Activated CD8-positive, alpha-beta T cell treated with anti-CD3 and anti-CD28 coated beads, Interleukin-2, amount 10 ng/mL, durations not matched to agents 7 days and 5 days (primary cell): ENCODE results near the gene SEPTIN5. TPM values are rescaled to one million over a fixed set of nuclear protein-coding genes. Genes with fewer than 3 reads are reported as not detected.
"Not testable (repeated sequence)": the region's sequence is repeated elsewhere in the genome, so short reads cannot be mapped to it uniquely, and the experiment has no call there.

Experiments used
- ATAC-seq: fragments of 150-1000 bp; cut with Tn5 transposase; one replicate; pipeline ENCODE4 v1.10.0; 2021; ENCODE audit warnings: moderate library complexity
- CTCF ChIA-PET: fragments of 350-600 bp; sonication (Branson Sonifier 250); formaldehyde crosslinking; loops from one replicate; lab custom pipeline; 2021; ENCODE audit warnings: antibody characterized with exemption; lab: Charles Lee
- POLR2A ChIA-PET: fragments of 350-600 bp; sonication (Branson Sonifier 250); formaldehyde crosslinking; loops from one replicate; lab custom pipeline; 2021; ENCODE audit warnings: antibody characterized with exemption; lab: Charles Lee
- DNase-seq: peaks from one replicate; pipeline ENCODE4 v3.0.0-alpha.2; 2020
- H3K27ac Mint-ChIP-seq: one replicate; pipeline ENCODE4 v1.8.0; 2021; ENCODE audit warnings: mild to moderate bottlenecking, mixed read lengths
- H3K27me3 Mint-ChIP-seq: one replicate; pipeline ENCODE4 v1.8.0; 2021; ENCODE audit warnings: low read depth, mixed read lengths
- H3K36me3 Mint-ChIP-seq: one replicate; pipeline ENCODE4 v1.8.0; 2021; ENCODE audit warnings: low read depth, mixed read lengths
- H3K4me1 Mint-ChIP-seq: one replicate; pipeline ENCODE4 v1.8.0; 2021; ENCODE audit warnings: low read depth, mixed read lengths
- H3K4me3 Mint-ChIP-seq: one replicate; pipeline ENCODE4 v1.8.0; 2021; ENCODE audit warnings: mild to moderate bottlenecking, mixed read lengths
- H3K9me3 Mint-ChIP-seq: one replicate; pipeline ENCODE4 v1.8.0; 2022; ENCODE audit warnings: mixed read lengths; ENCODE audit not compliant: insufficient read depth
- total RNA-seq, 2 experiments: library from RNA; stranded (reverse); gene quantifications; one replicate each; pipeline ENCODE4 v1.2.3, GENCODE V29; 2021

The SEPTIN5 gene
- total RNA-seq, 2 experiments from 2014 or later, result 0.53 TPM; not detected in 1

DNA sequence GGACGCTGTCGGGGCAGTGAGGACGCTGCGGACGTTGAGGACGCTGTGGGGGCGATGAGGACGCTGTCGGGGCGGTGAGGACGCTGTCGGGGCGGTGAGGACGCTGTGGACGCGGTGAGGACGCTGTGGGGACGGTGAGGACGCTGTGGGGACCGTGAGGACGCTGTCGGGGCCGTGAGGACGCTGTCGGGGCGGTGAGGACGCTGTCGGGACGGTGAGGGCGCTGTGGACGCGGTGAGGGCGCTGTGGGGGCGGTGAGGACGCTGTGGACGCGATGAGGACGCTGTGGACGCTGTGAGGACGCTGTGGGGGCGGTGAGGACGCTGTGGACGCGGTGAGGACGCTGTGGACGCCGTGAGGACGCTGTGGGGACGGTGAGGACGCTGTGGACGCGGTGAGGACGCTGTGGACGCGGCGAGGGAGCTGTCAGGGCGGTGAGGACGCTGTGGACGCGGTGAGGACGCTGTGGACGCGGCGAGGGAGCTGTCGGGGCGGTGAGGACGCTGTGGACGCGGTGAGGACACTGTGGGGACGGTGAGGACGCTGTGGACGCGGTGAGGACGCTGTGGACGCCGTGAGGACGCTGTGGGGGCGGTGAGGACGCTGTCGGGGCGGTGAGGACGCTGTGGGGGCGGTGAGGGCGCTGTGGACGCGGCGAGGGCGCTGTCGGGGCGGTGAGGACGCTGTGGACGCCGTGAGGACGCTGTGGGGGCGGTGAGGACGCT is 11.9 kb downstream of the SEPTIN5 start:
- POLR2A ChIA-PET, result not testable (repeated sequence)

DNA sequence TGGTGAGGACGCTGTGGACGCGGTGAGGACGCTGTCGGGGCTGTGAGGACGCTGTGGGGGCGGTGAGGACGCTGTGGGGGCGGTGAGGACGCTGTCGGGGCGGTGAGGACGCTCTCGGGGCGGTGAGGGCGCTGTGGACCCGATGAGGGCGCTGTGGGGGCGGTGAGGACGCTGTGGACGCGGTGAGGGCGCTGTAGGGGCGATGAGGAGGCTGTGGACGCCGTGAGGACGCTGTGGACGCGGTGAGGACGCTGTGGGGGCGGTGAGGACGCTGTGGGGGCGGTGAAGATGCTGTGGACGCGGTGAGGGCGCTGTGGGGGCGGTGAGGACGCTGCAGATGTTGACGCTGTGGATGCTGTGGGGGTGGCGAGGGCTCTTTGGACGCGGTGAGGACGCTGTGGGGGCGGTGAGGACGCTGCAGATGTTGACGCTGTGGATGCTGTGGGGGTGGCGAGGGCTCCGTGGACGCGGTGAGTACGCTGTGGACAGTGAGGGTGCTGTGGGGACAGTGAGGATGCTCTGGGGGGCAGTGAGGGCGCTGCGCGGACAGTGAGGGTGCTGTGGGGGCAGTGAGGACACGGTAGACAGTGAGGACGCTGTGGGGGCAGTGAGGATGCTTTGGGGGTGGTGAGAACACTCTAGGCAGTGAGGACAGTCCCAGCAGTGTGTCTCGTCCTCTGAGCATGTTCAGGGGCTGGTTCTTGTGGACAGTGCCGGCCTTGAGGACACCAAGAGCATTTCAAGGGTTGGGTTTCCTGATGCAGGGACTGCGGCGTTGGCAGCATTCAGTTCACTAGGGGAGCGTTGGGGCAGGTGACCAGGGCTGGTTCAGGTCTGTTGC is 13.2 kb downstream of the SEPTIN5 start:
- ChIA-PET POLR2A (no interaction called here), CTCF (no interaction called here)
- Mint-ChIP-seq H3K4me1 (peaks cover 8% of the 10 kb centered on the region), H3K4me3 (no peak overlapping the region), H3K9me3 (no peaks in the 10 kb centered on the region), H3K36me3 (no peaks in the 10 kb centered on the region), H3K27ac (no peak overlapping the region), H3K27me3 (peaks cover 20% of the 10 kb centered on the region)
- DNase-seq, result no peak
- no peak for ATAC-seq

More for the DNA sequence above, 11.9 kb downstream of the SEPTIN5 start:
- DNase-seq, H3K36me3 Mint-ChIP-seq, H3K27ac Mint-ChIP-seq, CTCF ChIA-PET, ATAC-seq, H3K9me3 Mint-ChIP-seq, H3K4me1 Mint-ChIP-seq, H3K4me3 Mint-ChIP-seq: not testable (repeated sequence)
- peaks cover 23% of the 10 kb centered on the region for H3K27me3 Mint-ChIP-seq

DNA sequence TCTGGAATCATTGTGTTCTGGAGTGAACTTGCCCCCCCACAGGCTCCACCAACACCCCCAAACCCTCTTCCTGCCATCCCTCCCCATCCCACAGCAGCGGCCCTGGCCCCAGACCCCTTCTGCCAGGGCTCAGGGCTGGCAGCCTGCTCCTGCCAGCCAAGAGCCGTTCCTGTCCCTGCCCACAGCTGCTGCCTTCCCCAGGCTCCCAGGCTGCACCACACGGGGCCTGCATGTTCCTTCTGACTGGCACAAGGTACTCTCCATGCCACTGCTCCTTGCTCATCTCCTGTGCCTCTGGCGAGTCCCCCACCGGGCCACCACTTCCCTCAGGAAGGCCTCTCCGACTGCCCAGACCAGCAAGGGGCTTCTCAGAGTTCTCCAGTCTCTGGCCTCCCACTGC is 14.0 kb downstream of the SEPTIN5 start:
- Mint-ChIP-seq H3K4me1 (peaks cover 8% of the 10 kb centered on the region), H3K27me3 (peaks cover 13% of the 10 kb centered on the region), H3K27ac (no peak overlapping the region), H3K9me3 (no peaks in the 10 kb centered on the region), H3K4me3 (no peak overlapping the region), H3K36me3 (no peaks in the 10 kb centered on the region)
- ChIA-PET POLR2A (no interaction called here), CTCF (no interaction called here)
- no peak for DNase-seq
- no peak for ATAC-seq

DNA sequence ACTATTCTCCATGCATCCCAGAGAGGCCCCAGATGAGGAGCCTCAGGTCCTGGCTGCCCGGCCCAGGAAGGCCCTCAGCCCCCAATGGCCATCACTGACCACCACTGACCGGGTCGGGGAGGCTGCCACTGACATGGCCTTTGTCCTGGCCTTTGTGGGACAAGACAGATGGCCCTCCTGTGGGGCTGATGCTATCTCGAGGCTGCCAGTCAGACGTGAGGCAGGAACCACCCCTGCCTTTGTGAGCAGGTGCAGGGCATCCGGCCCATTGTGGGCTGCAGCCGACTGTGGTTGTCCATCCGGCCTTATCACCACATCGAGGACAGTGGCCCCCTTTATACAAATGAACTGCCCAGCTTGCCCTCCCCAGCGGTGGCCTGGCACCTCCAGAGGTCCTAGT is 14.5 kb downstream of the SEPTIN5 start:
- DNase-seq, result no peak
- Mint-ChIP-seq H3K4me3 (no peak overlapping the region), H3K27ac (no peak overlapping the region), H3K9me3 (no peaks in the 10 kb centered on the region), H3K4me1 (peaks cover 5% of the 10 kb centered on the region), H3K36me3 (no peaks in the 10 kb centered on the region), H3K27me3 (peaks cover 11% of the 10 kb centered on the region)
- POLR2A ChIA-PET, result no interaction called here
- CTCF ChIA-PET, result no interaction called here
- ATAC-seq, result no peak

DNA sequence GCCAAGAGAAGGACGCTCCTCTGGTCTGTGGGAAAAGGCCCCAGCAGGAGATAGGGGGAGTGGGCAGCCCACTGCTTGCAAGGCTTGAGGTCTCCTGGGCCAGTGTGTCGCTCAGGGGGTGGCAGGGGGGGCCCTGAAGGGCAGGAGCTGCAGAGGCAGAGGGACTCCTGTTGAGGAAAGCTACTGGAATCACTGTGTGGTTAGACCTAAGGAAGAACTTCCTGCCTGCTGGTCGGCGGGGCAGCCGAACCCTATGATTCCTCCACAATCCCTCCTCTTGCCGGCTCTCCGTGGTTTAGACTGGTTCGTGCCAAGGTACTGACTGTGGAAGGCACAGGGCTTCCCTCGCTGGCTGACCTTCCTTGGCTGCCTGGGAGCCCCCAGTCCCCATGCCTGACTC is 15.2 kb downstream of the SEPTIN5 start:
- ChIA-PET POLR2A (no interaction called here), CTCF (interaction anchor here (1.0 to 3.9 kb wide), 11 partner anchors 27 to 229 kb away, joined by 3 to 115 read pairs (median 8); no protein-coding TSS in a partner anchor)
- no peak for DNase-seq
- Mint-ChIP-seq H3K4me1 (peaks cover 4% of the 10 kb centered on the region), H3K27me3 (peaks cover 10% of the 10 kb centered on the region), H3K4me3 (no peak overlapping the region), H3K9me3 (no peaks in the 10 kb centered on the region), H3K36me3 (no peaks in the 10 kb centered on the region), H3K27ac (no peak overlapping the region)
- ATAC-seq, result no peak

DNA sequence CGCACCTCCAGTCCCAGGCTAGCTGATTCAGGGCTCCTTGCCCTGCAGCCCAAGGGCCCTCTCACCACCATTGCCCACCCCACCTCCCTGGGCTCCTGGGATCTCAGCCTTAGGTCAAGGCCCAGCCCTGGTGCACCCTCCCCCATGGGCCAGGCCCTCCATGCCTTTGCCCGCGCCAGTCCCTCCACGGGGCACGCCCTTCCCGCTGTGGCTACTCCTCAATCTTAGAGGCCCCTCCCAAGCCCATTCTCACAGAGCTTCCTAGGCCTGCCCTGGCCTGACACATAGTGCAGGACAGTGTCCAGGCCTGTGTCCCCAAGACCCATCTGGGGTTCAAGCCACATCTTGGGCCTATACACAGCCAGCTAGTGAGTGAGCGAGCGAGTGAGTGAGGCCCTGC is 15.9 kb downstream of the SEPTIN5 start:
- Mint-ChIP-seq H3K4me3 (no peak overlapping the region), H3K36me3 (no peaks in the 10 kb centered on the region), H3K4me1 (peaks cover 2% of the 10 kb centered on the region), H3K9me3 (no peaks in the 10 kb centered on the region), H3K27ac (no peak overlapping the region), H3K27me3 (peaks cover 3% of the 10 kb centered on the region)
- POLR2A ChIA-PET, result interaction anchor here (0.9 to 1.0 kb wide), 2 partner anchors 125 to 183 kb away, joined by 3 to 7 read pairs; no protein-coding TSS in a partner anchor
- ATAC-seq, result peak; percentile 20
- DNase-seq, result no peak
- CTCF ChIA-PET, result interaction anchor here (0.6 to 3.9 kb wide), 43 partner anchors 10 to 291 kb away, joined by 3 to 115 read pairs (median 5); partner anchors contain the start of gene TANGO2

DNA sequence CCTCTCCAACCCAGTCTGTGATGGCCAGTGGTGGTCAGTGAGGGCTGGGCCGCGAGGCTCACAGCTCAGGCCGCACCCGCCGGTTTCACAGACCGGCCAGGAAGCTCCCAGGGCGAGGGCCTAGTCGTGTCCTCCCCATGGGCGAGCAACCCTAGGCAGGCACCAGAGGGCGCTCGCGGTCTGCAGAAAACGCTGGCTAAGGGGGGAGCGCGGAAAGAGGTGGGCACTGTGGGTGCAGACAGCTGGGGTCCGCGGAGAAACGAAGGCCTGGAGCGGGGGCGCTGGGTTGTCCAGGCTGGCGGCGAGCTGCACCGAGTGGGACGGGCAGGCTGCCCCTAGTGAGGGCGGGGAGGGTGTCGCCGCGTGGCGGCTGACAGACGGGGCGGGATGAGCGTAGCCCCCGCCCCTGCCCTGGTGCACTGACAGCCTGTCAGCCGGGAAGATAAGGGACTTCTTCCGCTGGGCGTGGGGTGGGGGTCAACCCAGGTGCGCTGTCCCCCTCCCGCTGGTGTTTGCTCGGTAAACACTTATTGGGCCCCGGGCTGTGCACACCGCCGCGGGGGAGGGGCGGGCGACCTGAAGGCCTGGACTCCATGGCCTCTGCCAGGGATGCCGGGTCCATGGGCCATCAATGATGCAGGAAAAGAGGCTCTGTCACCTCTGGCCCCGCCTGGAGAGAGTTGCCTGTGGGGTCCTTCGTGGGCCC is 16.5 kb downstream of the SEPTIN5 start:
- no peak overlapping the region for H3K27ac Mint-ChIP-seq
- DNase-seq (peak; percentile 89), ATAC-seq (peak; percentile 93)
- peaks cover 2% of the 10 kb centered on the region for H3K4me1 Mint-ChIP-seq
- H3K27me3 Mint-ChIP-seq, result no peaks in the 10 kb centered on the region
- no peaks in the 10 kb centered on the region for H3K36me3 Mint-ChIP-seq
- CTCF ChIA-PET, result interaction anchor here (0.6 to 3.9 kb wide), 46 partner anchors 10 to 290 kb away, joined by 3 to 115 read pairs (median 5); partner anchors contain the start of gene TANGO2
- POLR2A ChIA-PET, result interaction anchor here (0.9 to 1.0 kb wide), 2 partner anchors 125 to 183 kb away, joined by 3 to 7 read pairs; no protein-coding TSS in a partner anchor
- peak overlapping the region; percentile 58 for H3K4me3 Mint-ChIP-seq
- no peaks in the 10 kb centered on the region for H3K9me3 Mint-ChIP-seq

DNA sequence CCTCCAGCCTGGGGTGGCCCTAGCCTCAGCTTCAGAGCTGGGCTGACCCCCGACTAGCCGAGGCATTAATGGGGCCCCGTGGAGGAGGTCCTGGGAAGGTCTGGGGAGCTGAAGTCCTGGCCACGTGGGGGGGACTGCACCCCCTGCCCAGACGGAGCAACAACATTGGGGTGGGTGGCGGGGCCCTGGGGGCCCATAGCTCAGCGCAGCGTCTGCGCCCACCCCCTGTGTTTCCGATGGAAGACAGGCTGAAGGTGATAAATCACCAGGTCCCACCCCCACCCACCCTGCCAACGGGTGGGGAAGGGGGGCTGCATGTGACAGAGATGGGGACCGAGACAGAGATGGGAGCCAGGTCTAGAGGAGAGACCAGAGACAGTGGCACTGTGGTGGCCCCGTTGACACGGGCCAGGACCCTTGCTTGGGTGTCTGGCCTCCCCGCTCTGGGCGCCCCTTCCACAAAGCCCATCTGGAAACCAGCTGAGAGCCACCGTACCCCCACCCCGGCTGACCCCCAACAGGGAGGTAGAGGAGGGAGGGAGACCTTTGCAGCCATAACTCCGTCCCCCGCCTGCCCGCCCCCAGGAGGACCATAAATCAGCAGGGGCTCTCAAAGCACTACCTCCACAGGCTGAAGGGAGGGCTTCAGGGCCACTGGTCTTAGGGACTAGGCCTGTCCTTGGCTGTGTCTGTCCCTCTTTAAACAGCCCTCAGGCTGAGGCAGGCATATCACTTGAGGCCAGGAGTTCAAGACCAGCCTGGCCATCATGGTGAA is 17.2 kb downstream of the SEPTIN5 start:
- Mint-ChIP-seq H3K27me3 (no peaks in the 10 kb centered on the region), H3K9me3 (no peaks in the 10 kb centered on the region), H3K4me1 (peaks cover 2% of the 10 kb centered on the region), H3K27ac (no peak overlapping the region), H3K4me3 (no peak overlapping the region), H3K36me3 (no peaks in the 10 kb centered on the region)
- ChIA-PET CTCF (interaction anchor here (0.8 to 3.9 kb wide), 18 partner anchors 10 to 222 kb away, joined by 3 to 115 read pairs (median 6); partner anchors contain the start of genes COMT and TXNRD2), POLR2A (interaction anchor here (1.2 kb wide), 1 partner anchor 211 kb away, joined by 3 read pairs; the partner anchor contains the start of gene TXNRD2)
- ATAC-seq (no peak), DNase-seq (no peak)

DNA sequence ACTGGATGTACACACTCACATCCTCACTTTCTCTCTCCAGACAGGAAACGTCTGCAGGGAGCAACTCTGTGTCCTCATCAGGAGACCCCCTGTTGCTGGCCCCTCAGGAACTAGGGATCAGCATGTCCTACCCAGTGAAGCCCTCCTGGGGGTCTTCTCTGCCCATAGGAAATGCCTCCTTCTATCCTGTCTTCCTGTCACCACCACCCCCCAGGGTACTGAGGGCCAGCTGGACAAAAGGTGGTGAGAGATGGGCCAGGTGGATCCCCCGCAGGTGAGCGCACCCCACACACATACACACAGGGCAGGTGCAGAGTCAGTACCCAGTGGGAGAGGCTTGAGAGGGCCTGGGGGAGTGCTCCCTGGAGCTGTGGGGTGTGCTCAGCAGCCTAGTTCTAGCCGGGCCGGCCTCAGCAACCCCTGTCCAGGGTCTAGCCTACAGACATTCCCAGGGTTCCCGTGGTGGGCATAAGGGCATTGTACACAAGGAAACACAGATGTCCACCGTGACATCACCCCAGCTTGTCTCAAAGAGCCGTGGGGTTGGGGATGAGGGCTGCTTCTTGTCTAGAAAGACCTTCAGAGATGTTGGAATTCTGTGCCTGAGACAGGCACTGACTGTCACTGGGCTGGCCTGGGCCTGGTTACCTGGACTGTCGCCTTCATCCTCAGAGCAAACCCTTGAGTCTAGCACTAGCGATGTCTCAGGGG is 18.3 kb downstream of the SEPTIN5 start:
- no peak for ATAC-seq
- POLR2A ChIA-PET, result interaction anchor here (1.2 kb wide), 1 partner anchor 210 kb away, joined by 3 read pairs; the partner anchor contains the start of gene TXNRD2
- no peak for DNase-seq
- Mint-ChIP-seq H3K36me3 (no peaks in the 10 kb centered on the region), H3K27ac (no peak overlapping the region), H3K9me3 (no peaks in the 10 kb centered on the region), H3K4me1 (peaks cover 2% of the 10 kb centered on the region), H3K27me3 (no peaks in the 10 kb centered on the region), H3K4me3 (no peak overlapping the region)
- CTCF ChIA-PET, result interaction anchor here (1.0 to 3.9 kb wide), 5 partner anchors 9 to 221 kb away, joined by 3 to 115 read pairs (median 4); partner anchors contain the start of genes COMT and TXNRD2

DNA sequence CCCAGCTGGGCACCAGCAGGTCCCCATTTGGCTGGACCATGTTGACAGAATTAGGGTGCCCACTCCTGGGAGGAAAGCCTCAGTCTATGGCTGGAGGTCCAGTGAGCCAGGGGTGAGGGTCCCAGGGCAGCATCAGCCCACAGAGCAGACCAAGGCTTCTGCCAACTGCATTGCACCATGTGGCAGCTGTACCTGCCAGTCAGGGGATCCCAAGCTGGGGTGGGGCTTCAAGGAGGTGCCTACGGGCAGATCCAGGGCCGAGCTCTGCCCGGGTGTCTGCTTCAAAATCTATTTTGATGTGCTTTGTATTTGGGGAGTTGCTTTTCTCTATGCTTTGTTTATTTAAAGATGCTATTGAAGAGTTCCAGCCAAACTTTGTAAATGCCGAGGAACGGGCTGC is 19.5 kb downstream of the SEPTIN5 start:
- POLR2A ChIA-PET, result no interaction called here

More for the DNA sequence above, 19.5 kb downstream of the SEPTIN5 start:
- no peak for DNase-seq
- Mint-ChIP-seq H3K4me3 (no peak overlapping the region), H3K36me3 (no peaks in the 10 kb centered on the region), H3K27me3 (no peaks in the 10 kb centered on the region), H3K4me1 (peaks cover 2% of the 10 kb centered on the region), H3K27ac (no peak overlapping the region), H3K9me3 (no peaks in the 10 kb centered on the region)
- no peak for ATAC-seq
- CTCF ChIA-PET, result interaction anchor here (1.4 kb wide), 1 partner anchor 10 kb away, joined by 3 read pairs; no protein-coding TSS in a partner anchor
